Right lobe of liver (tissue), 6 donors: ENCODE results near the gene MXRA5. TPM values are rescaled to one million over a fixed set of nuclear protein-coding genes. Genes with fewer than 3 reads are reported as not detected.

Source experiments
- ATAC-seq, 4 donors: fragments of 200-7000 bp; cut with Tn5 transposase; one replicate each; pipeline ENCODE4 v1.9.1; 2020; ENCODE audit warnings: mild to moderate bottlenecking in 4 of 4, moderate library complexity in 4 of 4
- DNase-seq, 3 donors: peaks; one replicate each; pipeline ENCODE4 v3.0.0-alpha.2; 2020
- H3K27ac ChIP-seq, 3 donors: fragments of 200-600 bp; one replicate each; pipeline ENCODE4 v1.8.0; 2022
- H3K27me3 ChIP-seq, 2 donors: fragments of 200-600 bp; one replicate each; pipeline ENCODE4 v1.8.0; 2022
- H3K36me3 ChIP-seq, 4 donors: fragments of 200-600 bp; sonication (generic) in 1 of 4; one replicate each; pipeline versions ENCODE4 v1.5.1 to v1.8.0; 2017 to 2022; ENCODE audit warnings: control low read depth in 1 of 4
- H3K4me1 ChIP-seq, 4 donors: fragments of 200-600 bp; sonication (generic) in 1 of 4; one replicate each; pipeline versions ENCODE4 v1.5.1 to v1.8.0; 2017 to 2022; ENCODE audit warnings: control low read depth in 1 of 4
- H3K4me3 ChIP-seq, 3 donors: fragments of 200-600 bp; one replicate each; pipeline ENCODE4 v1.8.0; 2022
- H3K9me3 ChIP-seq, 4 donors: fragments of 200-600 bp; sonication (generic) in 1 of 4; one replicate each; pipeline versions ENCODE4 v1.5.1 to v1.8.0; 2017 to 2022; ENCODE audit warnings: control low read depth in 1 of 4
- POLR2A ChIP-seq: fragments of 450-650 bp; IDR thresholded peaks from one replicate; pipeline ENCODE4 v1.6.1; 2017; ENCODE audit warnings: antibody characterized with exemption, mild to moderate bottlenecking
- WGBS: methylation state at CpG from one replicate; pipeline ENCODE4 v1.1.6; 2018; ENCODE audit warnings: low coverage, low lambda C conversion rate; ENCODE audit not compliant: insufficient coverage; ENCODE audit errors: missing lambda C conversion rate; 5-methylcytosine and 5-hydroxymethylcytosine counted together
- intact Hi-C, 2 donors: fragments of 100-400 bp; cut with DNase I; formaldehyde crosslinking; loops; one replicate each; pipeline versions ENCODE4 v1.11.2 to v1.14.1; 2022
- long read RNA-seq: library from polyadenylated mRNA; unstranded; transcript quantifications from one replicate; pipeline ENCODE4 v2.0.0, GENCODE V29; 2019
- total RNA-seq, 6 experiments: library from RNA; depleted of rRNA in 2 of 6; stranded (reverse); fragments of >200 nt in 2 of 6; fragmentation: NEBNext Ultra II Directional in 3 of 6; extraction: Animal tissue kit (Norgen Biotek cat#: 25700) in 3 of 6; gene quantifications; one replicate each; pipeline versions ENCODE4 v1.1.0 to v1.2.4, GENCODE V29; 2016 to 2023
- TF ChIP-seq, protein P1 (sequence below), 4 donors: fragments of 200-600 bp in 3 of 4; fragments of 450-650 bp in 1 of 4; IDR thresholded peaks; one replicate each; pipeline versions ENCODE4 v1.5.1 to v1.8.0; 2016 to 2022; ENCODE audit warnings: antibody characterized with exemption in 4 of 4, mild to moderate bottlenecking in 2 of 4
- donor health status: DM: no; HTN: yes; CAD: no.
- donor health status: DM: no; HTN: no; CAD: no.
- donor health status: DM: no; HTN: no; CAD: no.
- donor health status: DM: no; HTN: yes; CAD: no.
- donor health status: DM: no; HTN: yes; CAD: no.

MXRA5 gene, protein sequence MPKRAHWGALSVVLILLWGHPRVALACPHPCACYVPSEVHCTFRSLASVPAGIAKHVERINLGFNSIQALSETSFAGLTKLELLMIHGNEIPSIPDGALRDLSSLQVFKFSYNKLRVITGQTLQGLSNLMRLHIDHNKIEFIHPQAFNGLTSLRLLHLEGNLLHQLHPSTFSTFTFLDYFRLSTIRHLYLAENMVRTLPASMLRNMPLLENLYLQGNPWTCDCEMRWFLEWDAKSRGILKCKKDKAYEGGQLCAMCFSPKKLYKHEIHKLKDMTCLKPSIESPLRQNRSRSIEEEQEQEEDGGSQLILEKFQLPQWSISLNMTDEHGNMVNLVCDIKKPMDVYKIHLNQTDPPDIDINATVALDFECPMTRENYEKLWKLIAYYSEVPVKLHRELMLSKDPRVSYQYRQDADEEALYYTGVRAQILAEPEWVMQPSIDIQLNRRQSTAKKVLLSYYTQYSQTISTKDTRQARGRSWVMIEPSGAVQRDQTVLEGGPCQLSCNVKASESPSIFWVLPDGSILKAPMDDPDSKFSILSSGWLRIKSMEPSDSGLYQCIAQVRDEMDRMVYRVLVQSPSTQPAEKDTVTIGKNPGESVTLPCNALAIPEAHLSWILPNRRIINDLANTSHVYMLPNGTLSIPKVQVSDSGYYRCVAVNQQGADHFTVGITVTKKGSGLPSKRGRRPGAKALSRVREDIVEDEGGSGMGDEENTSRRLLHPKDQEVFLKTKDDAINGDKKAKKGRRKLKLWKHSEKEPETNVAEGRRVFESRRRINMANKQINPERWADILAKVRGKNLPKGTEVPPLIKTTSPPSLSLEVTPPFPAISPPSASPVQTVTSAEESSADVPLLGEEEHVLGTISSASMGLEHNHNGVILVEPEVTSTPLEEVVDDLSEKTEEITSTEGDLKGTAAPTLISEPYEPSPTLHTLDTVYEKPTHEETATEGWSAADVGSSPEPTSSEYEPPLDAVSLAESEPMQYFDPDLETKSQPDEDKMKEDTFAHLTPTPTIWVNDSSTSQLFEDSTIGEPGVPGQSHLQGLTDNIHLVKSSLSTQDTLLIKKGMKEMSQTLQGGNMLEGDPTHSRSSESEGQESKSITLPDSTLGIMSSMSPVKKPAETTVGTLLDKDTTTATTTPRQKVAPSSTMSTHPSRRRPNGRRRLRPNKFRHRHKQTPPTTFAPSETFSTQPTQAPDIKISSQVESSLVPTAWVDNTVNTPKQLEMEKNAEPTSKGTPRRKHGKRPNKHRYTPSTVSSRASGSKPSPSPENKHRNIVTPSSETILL (N-terminal part only)
- 1 to 10 TPM in 5 of 6 experiments, under 1 TPM in 1; 0.70 to 6.1 (median 2.0) TPM for total RNA-seq
- long read RNA-seq = 0 reads

DNA sequence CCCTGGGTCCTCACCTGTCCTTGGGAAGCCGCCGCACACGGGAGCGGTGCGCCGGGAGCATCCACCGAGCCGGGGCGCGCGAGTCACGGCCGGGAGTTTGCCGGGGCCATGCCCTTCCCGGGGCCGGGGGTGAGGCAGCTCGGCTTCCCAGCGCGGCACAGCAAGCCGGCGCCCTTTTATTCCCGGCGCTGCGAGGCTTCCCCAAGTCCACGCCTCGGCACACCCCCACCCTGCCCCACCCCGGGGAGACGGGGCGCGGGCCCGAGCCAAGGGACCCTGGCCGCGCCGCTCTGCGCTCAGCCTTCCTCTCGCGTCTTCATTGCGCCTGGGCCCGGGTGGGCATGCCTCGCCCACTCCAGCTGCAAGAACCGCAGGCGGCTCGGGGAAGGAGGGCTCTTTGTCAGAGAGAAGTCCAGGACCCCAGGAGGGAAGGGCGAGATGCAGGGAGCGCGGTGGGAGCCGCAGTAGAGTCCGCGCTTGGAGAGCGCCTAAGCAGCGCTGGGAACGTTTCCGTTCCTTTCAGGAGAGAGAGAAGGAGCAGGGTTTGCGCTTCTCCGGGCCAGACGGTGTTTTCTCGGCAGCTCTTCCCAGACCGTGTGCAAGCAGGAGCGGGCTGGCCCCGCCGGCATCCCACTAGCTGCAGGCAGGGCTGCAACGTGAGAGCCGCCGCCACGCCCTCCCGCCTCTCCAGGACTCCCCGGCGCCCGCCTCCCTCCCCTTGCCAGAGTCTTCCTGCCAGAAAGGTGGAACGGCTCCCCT lies at the start of gene MXRA5:
Gene MXRA5 (minus strand): TSS at position 152 of the 759 bp plus-strand sequence. CDS start 2,819 bp downstream, outside the sequence.
- Histone ChIP-seq H3K4me3 (peak within 1 kb of the TSS in 2 of 3 donors; percentile 23 to 40), H3K27ac (peak within 1 kb of the TSS in 1 of 3 donors; percentile 29), H3K36me3 (no peaks in the 10 kb centered on the region), H3K27me3 (peaks cover 0 to 7% of the 10 kb centered on the region in 2 donors), H3K9me3 (no peaks in the 10 kb centered on the region), H3K4me1 (peaks cover 0 to 9% (median 0%) of the 10 kb centered on the region in 4 donors)
- no peak for DNase-seq
- WGBS = 7% methylated on average over 45 of the region's 70 CpGs
- TF ChIP-seq, protein P1, sequence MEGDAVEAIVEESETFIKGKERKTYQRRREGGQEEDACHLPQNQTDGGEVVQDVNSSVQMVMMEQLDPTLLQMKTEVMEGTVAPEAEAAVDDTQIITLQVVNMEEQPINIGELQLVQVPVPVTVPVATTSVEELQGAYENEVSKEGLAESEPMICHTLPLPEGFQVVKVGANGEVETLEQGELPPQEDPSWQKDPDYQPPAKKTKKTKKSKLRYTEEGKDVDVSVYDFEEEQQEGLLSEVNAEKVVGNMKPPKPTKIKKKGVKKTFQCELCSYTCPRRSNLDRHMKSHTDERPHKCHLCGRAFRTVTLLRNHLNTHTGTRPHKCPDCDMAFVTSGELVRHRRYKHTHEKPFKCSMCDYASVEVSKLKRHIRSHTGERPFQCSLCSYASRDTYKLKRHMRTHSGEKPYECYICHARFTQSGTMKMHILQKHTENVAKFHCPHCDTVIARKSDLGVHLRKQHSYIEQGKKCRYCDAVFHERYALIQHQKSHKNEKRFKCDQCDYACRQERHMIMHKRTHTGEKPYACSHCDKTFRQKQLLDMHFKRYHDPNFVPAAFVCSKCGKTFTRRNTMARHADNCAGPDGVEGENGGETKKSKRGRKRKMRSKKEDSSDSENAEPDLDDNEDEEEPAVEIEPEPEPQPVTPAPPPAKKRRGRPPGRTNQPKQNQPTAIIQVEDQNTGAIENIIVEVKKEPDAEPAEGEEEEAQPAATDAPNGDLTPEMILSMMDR (IDR thresholded peaks at IDR 0.05) = no peak
- TF ChIP-seq POLR2A = no peak
- peak in 2 of 4 donors; percentile 33 to 34 for ATAC-seq
- intact Hi-C loops = no loop called here

DNA sequence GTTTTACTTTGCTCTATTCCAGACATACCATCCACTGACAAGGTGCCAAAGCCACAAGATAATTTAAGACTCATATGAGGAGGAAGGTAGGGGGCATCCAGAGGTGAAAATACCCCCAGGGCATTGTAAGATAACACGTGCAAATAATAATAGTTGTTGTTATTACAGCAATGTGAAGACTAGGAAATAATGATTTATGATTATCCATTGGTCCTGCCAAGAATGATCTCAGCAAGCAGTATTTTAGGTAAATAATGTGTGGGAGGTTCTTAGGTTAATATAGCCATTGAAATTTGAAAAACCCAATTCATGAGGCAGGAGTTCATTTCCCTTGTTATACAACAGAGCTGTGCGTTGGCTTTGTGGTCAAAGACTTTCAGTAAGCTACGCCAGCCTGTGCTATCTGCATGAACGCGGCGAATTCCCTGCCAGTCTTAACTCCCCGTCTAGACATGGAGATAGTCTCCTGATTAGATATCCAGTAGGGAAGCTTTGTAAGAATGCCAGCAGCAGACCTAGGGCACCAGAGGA lies 47.2 kb upstream of the MXRA5 start:
- no peak for ATAC-seq

DNA sequence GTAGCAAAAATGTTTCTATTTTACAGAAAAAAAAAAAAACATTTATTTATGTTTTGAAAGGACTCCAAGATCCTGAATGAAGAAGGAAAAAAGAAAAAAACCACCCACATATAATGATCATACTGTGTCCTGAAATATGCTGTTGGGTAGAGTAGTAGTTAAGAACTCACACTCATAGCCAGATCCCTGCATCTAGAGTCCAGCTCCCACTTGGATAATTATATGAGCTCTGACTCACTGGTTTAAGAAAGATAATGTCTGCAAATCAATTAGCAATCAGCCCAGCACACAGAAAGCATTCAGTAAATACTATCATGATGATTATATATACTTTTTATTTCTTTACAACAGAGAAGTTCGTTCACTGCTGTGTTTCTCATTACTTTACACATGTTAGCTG lies 46.7 kb upstream of the MXRA5 start:
- no peaks in the 10 kb centered on the region for H3K27me3 ChIP-seq
- no peaks in the 10 kb centered on the region for H3K4me1 ChIP-seq
- no peaks in the 10 kb centered on the region for H3K9me3 ChIP-seq
- WGBS = 13% methylated on average over 1 of the region's 1 CpG
- H3K4me3 ChIP-seq = no peak overlapping the region
- DNase-seq (no peak), ATAC-seq (no peak)
- H3K36me3 ChIP-seq = no peaks in the 10 kb centered on the region
- H3K27ac ChIP-seq = no peak overlapping the region
- TF ChIP-seq, protein P1 (IDR thresholded peaks at IDR 0.05) = no peak
- intact Hi-C loops = no loop called here

More for the DNA sequence above, 47.2 kb upstream of the MXRA5 start:
- TF ChIP-seq, protein P1 (IDR thresholded peaks at IDR 0.05) = no peak
- no peak for TF ChIP-seq POLR2A
- no peak for DNase-seq
- no peak overlapping the region for H3K4me3 ChIP-seq
- H3K36me3 ChIP-seq = no peaks in the 10 kb centered on the region
- intact Hi-C loops = no loop called here
- whole genome bisulfite sequencing = 29% methylated on average over 7 of the region's 7 CpGs
- H3K4me1 ChIP-seq = no peaks in the 10 kb centered on the region
- no peaks in the 10 kb centered on the region for H3K9me3 ChIP-seq
- no peak overlapping the region for H3K27ac ChIP-seq
- no peaks in the 10 kb centered on the region for H3K27me3 ChIP-seq
